Trophoblast cell (in vitro differentiated cells and primary cell): ENCODE results near the gene SPEG.

Experiments
- DNase-seq, 2 donors: peaks; one replicate each; pipeline ENCODE4 v3.0.0-alpha.2; 2016
- H2AFZ ChIP-seq: 2 replicates; pipeline ENCODE4 v1.6.1; 2013; ENCODE audit warnings: low read length, moderate library complexity, mild to moderate bottlenecking; ENCODE audit not compliant: insufficient read depth, poor library complexity
- H2AK5ac ChIP-seq: 2 replicates; pipeline ENCODE4 v1.6.1; 2013; ENCODE audit warnings: mild to moderate bottlenecking, low read length
- H2BK120ac ChIP-seq: 2 replicates; pipeline ENCODE4 v1.6.1; 2013; ENCODE audit warnings: low read length, mild to moderate bottlenecking, moderate library complexity; ENCODE audit not compliant: insufficient read depth, poor library complexity
- H2BK12ac ChIP-seq: 2 replicates; pipeline ENCODE4 v1.6.1; 2013; ENCODE audit warnings: mild to moderate bottlenecking, low read length, moderate library complexity
- H2BK5ac ChIP-seq: 2 replicates; pipeline ENCODE4 v1.6.1; 2013; ENCODE audit warnings: low read length, low read depth, moderate library complexity, mild to moderate bottlenecking; ENCODE audit not compliant: poor library complexity
- H3K14ac ChIP-seq: 2 replicates; pipeline ENCODE4 v1.6.1; 2013; ENCODE audit warnings: mild to moderate bottlenecking, low read length
- H3K18ac ChIP-seq: 2 replicates; pipeline ENCODE4 v1.6.1; 2013; ENCODE audit warnings: mild to moderate bottlenecking, low read length
- H3K23ac ChIP-seq: 2 replicates; pipeline ENCODE4 v1.6.1; 2013; ENCODE audit warnings: low read length
- H3K27ac ChIP-seq: 2 replicates; pipeline ENCODE4 v1.5.1; 2013; ENCODE audit warnings: low read depth, mild to moderate bottlenecking, inconsistent platforms, low read length, moderate library complexity
- H3K27me3 ChIP-seq: 2 replicates; pipeline ENCODE4 v1.6.1; 2013; ENCODE audit warnings: inconsistent platforms, mild to moderate bottlenecking, low read length, moderate library complexity; ENCODE audit not compliant: insufficient read depth
- H3K36me3 ChIP-seq, 2 experiments: 1 replicate in 1 of 2; 2 replicates in 1 of 2; pipeline ENCODE4 v1.6.1; 2013; ENCODE audit warnings: low read length in 2 of 2, mild to moderate bottlenecking in 2 of 2, moderate library complexity in 1 of 2; ENCODE audit not compliant: insufficient read depth in 2 of 2, control insufficient read depth in 1 of 2
- H3K4ac ChIP-seq: 2 replicates; pipeline ENCODE4 v1.6.1; 2013; ENCODE audit warnings: low read depth, mild to moderate bottlenecking, low read length, moderate library complexity
- H3K4me1 ChIP-seq, 2 experiments: 1 replicate in 1 of 2; 2 replicates in 1 of 2; pipeline ENCODE4 v1.6.1; 2013; ENCODE audit warnings: low read length in 2 of 2, mild to moderate bottlenecking in 2 of 2, moderate library complexity in 1 of 2; ENCODE audit not compliant: insufficient read depth in 2 of 2, control insufficient read depth in 1 of 2
- H3K4me2 ChIP-seq: 2 replicates; pipeline ENCODE4 v1.6.1; 2013; ENCODE audit warnings: inconsistent platforms, mild to moderate bottlenecking, low read length, moderate library complexity
- H3K4me3 ChIP-seq: 2 replicates; pipeline ENCODE4 v1.5.1; 2013; ENCODE audit warnings: mild to moderate bottlenecking, low read depth, low read length, inconsistent platforms
- H3K79me1 ChIP-seq: one replicate; pipeline ENCODE4 v1.6.1; 2013; ENCODE audit warnings: low read length
- H3K79me2 ChIP-seq: 2 replicates; pipeline ENCODE4 v1.6.1; 2013; ENCODE audit warnings: low read length, mild to moderate bottlenecking; ENCODE audit not compliant: control insufficient read depth, insufficient read depth, poor library complexity
- H3K9ac ChIP-seq: 2 replicates; pipeline ENCODE4 v1.6.1; 2013; ENCODE audit warnings: mild to moderate bottlenecking, low read length
- H3K9me3 ChIP-seq: 2 replicates; pipeline ENCODE4 v1.6.1; 2013; ENCODE audit warnings: low read depth, mild to moderate bottlenecking, control low read depth, inconsistent platforms, low read length; ENCODE audit not compliant: insufficient read depth
- H4K12ac ChIP-seq: 2 replicates; pipeline ENCODE4 v1.6.1; 2013; ENCODE audit warnings: low read depth, mild to moderate bottlenecking, low read length, moderate library complexity
- H4K8ac ChIP-seq: 2 replicates; pipeline ENCODE4 v1.6.1; 2013; ENCODE audit warnings: low read depth, mild to moderate bottlenecking, low read length, moderate library complexity
- H4K91ac ChIP-seq: one replicate; pipeline ENCODE4 v1.6.1; 2013; ENCODE audit warnings: low read depth, mild to moderate bottlenecking, low read length, moderate library complexity
- WGBS: extraction: QIAGEN DNeasy Blood & Tissue Kit; methylation state at CpG from one replicate; pipeline ENCODE4 v1.1.7; 2013; ENCODE audit warnings: missing lambda C conversion rate; ENCODE audit not compliant: insufficient read length, insufficient coverage; ENCODE audit errors: extremely low coverage; 5-methylcytosine and 5-hydroxymethylcytosine counted together

SPEG gene

GRCh38 chr2:219488149-219488843, 53.7 kb downstream of the SPEG start:
- H2BK120ac ChIP-seq = no peak overlapping the region
- H3K14ac ChIP-seq = no peak overlapping the region
- no peak overlapping the region for H2BK12ac ChIP-seq
- H4K8ac ChIP-seq = no peak overlapping the region
- no peaks in the 10 kb centered on the region for H3K79me2 ChIP-seq
- H3K27ac ChIP-seq = no peak overlapping the region
- no peaks in the 10 kb centered on the region for H3K36me3 ChIP-seq
- no peak overlapping the region for H4K91ac ChIP-seq
- H2AK5ac ChIP-seq = no peak overlapping the region
- no peaks in the 10 kb centered on the region for H3K79me1 ChIP-seq
- H3K4ac ChIP-seq = no peak overlapping the region
- no peak overlapping the region for H3K4me2 ChIP-seq
- H3K18ac ChIP-seq = no peak overlapping the region
- no CpG with 5 or more reads among the region's 17 CpGs for WGBS
- no peak overlapping the region for H4K12ac ChIP-seq
- H3K9ac ChIP-seq = no peak overlapping the region
- H3K27me3 ChIP-seq = peaks cover 27% of the 10 kb centered on the region
- no peak overlapping the region for H2AFZ ChIP-seq
- H3K4me1 ChIP-seq = peaks cover 4 to 7% of the 10 kb centered on the region in 2 experiments
- no peaks in the 10 kb centered on the region for H3K9me3 ChIP-seq
- no peak overlapping the region for H2BK5ac ChIP-seq
- no peak overlapping the region for H3K4me3 ChIP-seq
- DNase-seq = no peak
- no peak overlapping the region for H3K23ac ChIP-seq

GRCh38 chr2:219488844-219489194, 54.2 kb downstream of the SPEG start:
- Histone ChIP-seq H3K4me1 (peaks cover 4 to 7% of the 10 kb centered on the region in 2 experiments), H2BK120ac (no peak overlapping the region), H3K4ac (no peak overlapping the region), H3K79me2 (no peaks in the 10 kb centered on the region), H3K27me3 (peaks cover 22% of the 10 kb centered on the region), H4K12ac (no peak overlapping the region), H3K79me1 (no peaks in the 10 kb centered on the region), H3K14ac (no peak overlapping the region), H3K9me3 (no peaks in the 10 kb centered on the region), H3K4me3 (no peak overlapping the region), H4K8ac (no peak overlapping the region), H3K27ac (no peak overlapping the region), H3K9ac (no peak overlapping the region), H3K4me2 (no peak overlapping the region), H2AK5ac (no peak overlapping the region), H2BK12ac (no peak overlapping the region), H4K91ac (no peak overlapping the region), H2AFZ (no peak overlapping the region), H2BK5ac (no peak overlapping the region), H3K36me3 (no peaks in the 10 kb centered on the region), H3K23ac (no peak overlapping the region), H3K18ac (no peak overlapping the region)
- DNase-seq = no peak
- WGBS = no CpG with 5 or more reads among the region's 14 CpGs

- WGBS = no CpG with 5 or more reads among the region's 9 CpGs
- no peak overlapping the region for H3K23ac ChIP-seq
- H3K9me3 ChIP-seq = no peaks in the 10 kb centered on the region
- no peaks in the 10 kb centered on the region for H3K36me3 ChIP-seq
- H2AK5ac ChIP-seq = no peak overlapping the region
- no peak overlapping the region for H3K4ac ChIP-seq
- peaks cover 17% of the 10 kb centered on the region for H3K27me3 ChIP-seq
- H2BK12ac ChIP-seq = no peak overlapping the region
- H3K9ac ChIP-seq = no peak overlapping the region
- H4K91ac ChIP-seq = no peak overlapping the region
- DNase-seq = no peak
- no peak overlapping the region for H2BK120ac ChIP-seq
- H3K4me2 ChIP-seq = no peak overlapping the region
- no peak overlapping the region for H4K12ac ChIP-seq
- H3K14ac ChIP-seq = no peak overlapping the region
- no peak overlapping the region for H2BK5ac ChIP-seq
- no peaks in the 10 kb centered on the region for H3K79me2 ChIP-seq
- no peak overlapping the region for H2AFZ ChIP-seq
- H4K8ac ChIP-seq = no peak overlapping the region
- no peak overlapping the region for H3K18ac ChIP-seq
- H3K79me1 ChIP-seq = no peaks in the 10 kb centered on the region
- H3K4me1 ChIP-seq = peaks cover 4 to 7% of the 10 kb centered on the region in 2 experiments
- no peak overlapping the region for H3K4me3 ChIP-seq
- no peak overlapping the region for H3K27ac ChIP-seq
These were observed 54.7 kb downstream of the SPEG start for GRCh38 chr2:219489315-219489714.

- Histone ChIP-seq H3K9me3 (no peaks in the 10 kb centered on the region), H3K9ac (no peak overlapping the region), H3K36me3 (no peaks in the 10 kb centered on the region), H3K79me2 (no peaks in the 10 kb centered on the region), H3K4me2 (no peak overlapping the region), H3K79me1 (no peaks in the 10 kb centered on the region), H2BK120ac (no peak overlapping the region), H3K14ac (no peak overlapping the region), H3K23ac (no peak overlapping the region), H3K27ac (no peak overlapping the region), H3K4me1 (peaks cover 0 to 3% of the 10 kb centered on the region in 2 experiments), H4K91ac (no peak overlapping the region), H3K27me3 (peaks cover 8% of the 10 kb centered on the region), H2AK5ac (no peak overlapping the region), H3K4me3 (no peak overlapping the region), H4K12ac (no peak overlapping the region), H2BK5ac (no peak overlapping the region), H3K4ac (no peak overlapping the region), H2BK12ac (no peak overlapping the region), H4K8ac (no peak overlapping the region), H2AFZ (no peak overlapping the region), H3K18ac (no peak overlapping the region)
- no CpG with 5 or more reads among the region's 23 CpGs for WGBS
- no peak for DNase-seq
These were observed 55.5 kb downstream of the SPEG start for GRCh38 chr2:219490186-219490585.
